Endothelial cell of umbilical vein (primary cell): Measurements from ENCODE around the gene ANKRD40CL. TPM values are rescaled to one million over a fixed set of nuclear protein-coding genes. Genes with fewer than 3 reads are reported as not detected.

Experiments used
- BruUV-seq: library from RNA; stranded (reverse); fragments of 400-500 nt; replicated peaks from 2 replicates; lab custom pipeline; 2021; lab: Mats Ljungman, UMichigan
- CTCF ChIA-PET: fragments of 300-600, 350-600 bp; sonication (Branson Sonifier 250); formaldehyde crosslinking; loops from one replicate; lab custom pipeline; 2021; ENCODE audit warnings: antibody characterized with exemption, inconsistent platforms; lab: Charles Lee
- POLR2A ChIA-PET: fragments of 300-600, 350-600 bp; sonication (Branson Sonifier 250); formaldehyde crosslinking; loops from one replicate; lab custom pipeline; 2021; ENCODE audit warnings: antibody characterized with exemption, inconsistent platforms; lab: Charles Lee
- DNase-seq: peaks from one replicate; pipeline ENCODE4 v3.0.0-alpha.2; 2011; ENCODE audit warnings: low read depth, low spot score
- FAIRE-seq: peaks from 2 replicates; lab custom pipeline; 2011; peaks lifted over from hg19 to GRCh38; lab: Jason Lieb, UNC
- H2AFZ ChIP-seq: 2 replicates; pipeline ENCODE4 v1.6.0; 2012; ENCODE audit warnings: low read depth, low read length, control low read depth, inconsistent platforms
- H3K27ac ChIP-seq: 2 replicates; pipeline ENCODE4 v1.5.1; 2011; ENCODE audit warnings: low read depth, mild to moderate bottlenecking, control low read depth, low read length, moderate library complexity; ENCODE audit not compliant: insufficient read depth
- H3K27me3 ChIP-seq, 2 experiments: 2 replicates each; pipeline versions ENCODE4 v1.6.0 to v1.6.1; 2011; ENCODE audit warnings: low read length in 2 of 2, mixed read lengths in 1 of 2; ENCODE audit not compliant: control insufficient read depth in 2 of 2, insufficient read depth in 2 of 2
- H3K36me3 ChIP-seq, 2 experiments: 2 replicates in 1 of 2; 3 replicates in 1 of 2; pipeline ENCODE4 v1.5.1; 2011; ENCODE audit warnings: low read length in 2 of 2, mild to moderate bottlenecking in 1 of 2, moderate library complexity in 1 of 2; ENCODE audit not compliant: control insufficient read depth in 2 of 2, insufficient read depth in 2 of 2; ENCODE audit errors: extremely low read depth in 1 of 2
- H3K4me1 ChIP-seq: 3 replicates; pipeline ENCODE4 v1.5.1; 2011; ENCODE audit warnings: mild to moderate bottlenecking, low read length; ENCODE audit not compliant: control insufficient read depth, insufficient read depth; ENCODE audit errors: extremely low read depth
- H3K4me2 ChIP-seq: 2 replicates; pipeline ENCODE4 v1.6.1; 2011; ENCODE audit warnings: low read length, control low read depth, mixed read lengths; ENCODE audit not compliant: insufficient read depth
- H3K4me3 ChIP-seq, 3 experiments: fragments of 200-600 bp in 1 of 3; sonication (generic), shearing (Covaris generic) in 1 of 3; replicated peaks in 1 of 3; 2 replicates each; pipeline ENCODE4 v1.5.1; 2011 to 2016; ENCODE audit warnings: control low read depth in 3 of 3, low read length in 3 of 3, mild to moderate bottlenecking in 2 of 3, inconsistent platforms in 1 of 3, low read depth in 1 of 3, moderate library complexity in 1 of 3; ENCODE audit not compliant: insufficient read depth in 1 of 3
- H3K79me2 ChIP-seq: 2 replicates; pipeline ENCODE4 v1.6.0; 2012; ENCODE audit warnings: low read length, inconsistent platforms; ENCODE audit not compliant: control insufficient read depth, insufficient read depth
- H3K9ac ChIP-seq: replicated peaks from 2 replicates; pipeline ENCODE3; 2011; ENCODE audit warnings: low read length, control low read depth; ENCODE audit not compliant: insufficient read depth; ENCODE audit errors: extremely low read depth
- H3K9me1 ChIP-seq: replicated peaks from 3 replicates; pipeline ENCODE4 v1.6.0; 2011; ENCODE audit warnings: mild to moderate bottlenecking, low read length; ENCODE audit not compliant: control insufficient read depth, insufficient read depth; ENCODE audit errors: extremely low read depth
- H3K9me3 ChIP-seq: replicated peaks from 2 replicates; pipeline ENCODE4 v1.5.1; 2012; ENCODE audit warnings: low read length, inconsistent platforms; ENCODE audit not compliant: control insufficient read depth, insufficient read depth
- H4K20me1 ChIP-seq: replicated peaks from 2 replicates; pipeline ENCODE3; 2011; ENCODE audit warnings: mild to moderate bottlenecking, low read length; ENCODE audit not compliant: control insufficient read depth, insufficient read depth; ENCODE audit errors: extremely low read depth
- CTCF ChIP-seq, 2 donors: IDR thresholded peaks; 1 replicate in 1 of 2; 2 replicates in 1 of 2; pipeline ENCODE4 v1.5.1; 2011; ENCODE audit warnings: low read length in 2 of 2, mild to moderate bottlenecking in 2 of 2, moderate library complexity in 2 of 2, control low read depth in 1 of 2, inconsistent platforms in 1 of 2, low read depth in 1 of 2; ENCODE audit not compliant: insufficient read depth in 1 of 2; ENCODE audit errors: extremely low read depth in 1 of 2
- EZH2 ChIP-seq: IDR thresholded peaks from 2 replicates; pipeline ENCODE4 v1.6.1; 2012; ENCODE audit warnings: borderline replicate concordance, low read depth, mild to moderate bottlenecking, moderate library complexity, low read length, inconsistent platforms; ENCODE audit not compliant: severe bottlenecking
- FOS ChIP-seq: IDR thresholded peaks from 2 replicates; pipeline ENCODE4 v1.6.1; 2011; ENCODE audit warnings: mild to moderate bottlenecking, low read length, moderate library complexity, borderline replicate concordance; ENCODE audit not compliant: insufficient read depth
- GATA2 ChIP-seq: IDR thresholded peaks from 2 replicates; pipeline ENCODE4 v1.7.0; 2011; ENCODE audit warnings: low read depth, mild to moderate bottlenecking, moderate library complexity, mixed read lengths, low read length; ENCODE audit not compliant: insufficient read length, insufficient read depth
- JUN ChIP-seq: IDR thresholded peaks from 2 replicates; pipeline ENCODE4 v1.6.1; 2011; ENCODE audit warnings: borderline replicate concordance, low read depth; ENCODE audit not compliant: insufficient read length, insufficient read depth
- MYC ChIP-seq: IDR thresholded peaks from one replicate; pipeline ENCODE4 v1.6.1; 2011; ENCODE audit warnings: mild to moderate bottlenecking, low read depth, low read length
- POLR2A ChIP-seq: IDR thresholded peaks from 2 replicates; pipeline ENCODE4 v1.6.1; 2012; ENCODE audit warnings: low read depth, mild to moderate bottlenecking, control low read depth, low read length
- POLR2AphosphoS5 ChIP-seq: IDR thresholded peaks from 2 replicates; pipeline ENCODE4 v1.6.1; 2012; ENCODE audit warnings: low read depth, mild to moderate bottlenecking, control low read depth, low read length, moderate library complexity; ENCODE audit not compliant: insufficient read depth
- dilution Hi-C: fragments of 300-500 bp; cut with MboI; formaldehyde crosslinking; loops from one replicate; pipeline ENCODE4 v1.15.0; 2019; ENCODE audit warnings: low sequenced_read_pairs; ENCODE audit not compliant: extremely low pct_ligation_motif_present
- intact Hi-C: fragments of 100-400 bp; cut with micrococcal nuclease; formaldehyde crosslinking; loops from one replicate; pipeline ENCODE4 v1.10.0; 2022
- polyA plus RNA-seq, 4 experiments: library from polyadenylated mRNA; depleted of rRNA in 3 of 4; stranded (reverse) in 3 of 4; unstranded in 1 of 4; fragments of >200 nt; gene quantifications; 2 replicates each; pipeline versions ENCODE4 v1.2.1 to v1.2.3, GENCODE V29; 2011 to 2012; ENCODE audit warnings: missing spikeins in 1 of 4
- total RNA-seq: library from RNA; stranded (reverse); gene quantifications from 2 replicates; pipeline ENCODE4 v1.2.3, GENCODE V29; 2021
- TF ChIP-seq, protein P1 (sequence below): IDR thresholded peaks from 2 replicates; pipeline ENCODE4 v1.6.1; 2011; ENCODE audit not compliant: insufficient read depth, insufficient read length

ANKRD40CL gene
- total and polyA plus RNA-seq, 2 donors (not counting 3 experiments of a cell fraction or from before 2014, with no cell fraction given), result not detected

- BruUV-seq, result TSS peak; percentile 98
- TF ChIP-seq FOS (no peak), CTCF (IDR thresholded peaks at IDR 0.05; ENCODE audit: extremely low read depth in 1 of 2, insufficient read depth in 1 of 2, low read depth in 1 of 2, low read length in 2 of 2) (no peak), MYC (peak; percentile 35), POLR2AphosphoS5 (peak; percentile 97), JUN (no peak), GATA2 (no peak), POLR2A (peak; percentile 87), EZH2 (no peak)
- TF ChIP-seq, protein P1, sequence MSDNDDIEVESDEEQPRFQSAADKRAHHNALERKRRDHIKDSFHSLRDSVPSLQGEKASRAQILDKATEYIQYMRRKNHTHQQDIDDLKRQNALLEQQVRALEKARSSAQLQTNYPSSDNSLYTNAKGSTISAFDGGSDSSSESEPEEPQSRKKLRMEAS, result peak; percentile 91
- H3K27me3 ChIP-seq, result no peaks in the 10 kb centered on the region
- FAIRE-seq (peak; percentile 81), DNase-seq (peak; percentile 96)
- peaks cover 22% of the 10 kb centered on the region for H3K4me1 ChIP-seq
- ChIA-PET POLR2A (interaction anchor here (1.1 kb wide), 1 partner anchor 11 kb away, joined by 7 read pairs; the partner anchor contains the start of gene ANKRD40), CTCF (interaction anchor here (0.8 to 1.5 kb wide), 3 partner anchors 11 to 64 kb away, joined by 3 to 9 read pairs (median 3); partner anchors contain the start of gene ANKRD40)
- H2AFZ ChIP-seq, result peak within 1 kb of the TSS; percentile 95
- no peaks in the 10 kb centered on the region for H3K36me3 ChIP-seq
- peaks cover 49% of the 10 kb centered on the region for H3K79me2 ChIP-seq
- peaks cover 11% of the 10 kb centered on the region for H4K20me1 ChIP-seq
- peak within 1 kb of the TSS; percentile 98 for H3K9ac ChIP-seq
- peak within 1 kb of the TSS; percentile 70 to 98 (median 90) for H3K4me3 ChIP-seq
- H3K9me3 ChIP-seq, result no peaks in the 10 kb centered on the region
- intact Hi-C loops, result loop anchor here (1.0 kb wide), 1 partner anchor 11 kb away; no protein-coding TSS in a partner anchor
- no peaks in the 10 kb centered on the region for H3K9me1 ChIP-seq
- H3K4me2 ChIP-seq, result peak within 1 kb of the TSS; percentile 91
- peak within 1 kb of the TSS; percentile 94 for H3K27ac ChIP-seq
- dilution Hi-C loops, result no loop called here
Observed at GRCh38 chr17:50719144-50719923, 48.0 kb downstream of the ANKRD40CL start, which contains the start of gene LUC7L3. LUC7L3 (plus strand) TSS chr17:50719603; CDS start chr17:50719733, 130 bp downstream.
